Measurements from ENCODE around the gene URB1.
"Not testable (repeated sequence)": the region's sequence is repeated elsewhere in the genome, so short reads cannot be mapped to it uniquely, and the experiment has no call there.

The URB1 gene

DNA sequence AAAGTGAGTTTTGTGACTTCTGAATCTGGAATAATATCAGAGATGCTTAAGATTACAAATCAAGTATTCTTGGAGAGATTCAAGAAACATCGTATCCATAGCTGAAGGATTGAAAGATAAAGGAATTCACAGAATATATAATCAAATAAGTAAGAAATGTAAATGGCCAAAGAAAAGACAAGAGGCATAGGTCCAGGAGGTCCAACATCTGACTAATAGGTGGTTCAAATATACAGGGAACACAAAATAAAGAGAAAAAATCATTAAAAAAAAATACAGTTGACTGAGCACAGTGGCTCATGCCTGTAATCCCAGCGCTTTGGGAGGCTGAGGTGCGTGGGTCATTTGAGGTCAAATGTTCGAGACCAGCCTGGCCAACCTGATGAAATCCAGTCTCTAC is 107.3 kb downstream of the URB1 start:
- DNase-seq (ENCODE audit: low read depth) = no peak

DNA sequence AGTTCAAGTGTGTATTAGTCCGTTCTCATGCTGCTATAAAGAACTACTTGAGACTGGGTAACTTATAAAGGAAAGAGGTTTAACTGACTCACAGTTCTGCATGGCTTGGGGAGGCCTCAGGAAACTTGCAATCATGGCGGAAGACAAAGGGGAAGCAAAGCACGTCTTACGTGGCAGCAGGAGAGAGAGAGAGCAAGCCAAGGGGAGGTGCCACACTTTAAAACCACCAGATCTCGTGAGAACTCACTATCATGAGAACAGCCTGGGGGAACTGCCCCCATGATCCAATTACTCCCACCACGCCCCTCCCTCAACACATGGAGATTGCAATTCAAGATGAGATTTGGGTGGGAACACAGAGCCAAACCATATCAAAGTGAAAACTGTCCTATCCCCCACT is 109.8 kb downstream of the URB1 start:
- DNase-seq (ENCODE audit: low read depth) = no peak

GRCh38 chr21:32281531-32281930 is 111.3 kb downstream of the URB1 start:
- DNase-seq (ENCODE audit: low read depth) = no peak

DNA sequence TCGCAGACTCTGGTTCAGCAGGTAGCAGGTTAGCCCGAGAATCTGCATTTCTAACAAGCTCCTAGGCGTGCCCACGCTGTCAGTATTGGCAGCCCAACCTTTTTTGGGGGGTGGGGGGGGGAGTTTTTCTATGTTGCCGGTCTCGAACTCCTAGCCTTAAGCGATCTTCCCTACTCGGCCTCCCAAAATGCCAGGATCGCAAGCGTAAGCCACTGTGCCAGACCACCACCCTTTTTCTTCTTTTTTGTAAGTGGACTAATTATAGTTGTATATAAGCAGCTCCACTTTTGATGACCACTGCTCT is 113.5 kb downstream of the URB1 start:
- DNase-seq (ENCODE audit: low read depth) = no peak

DNA sequence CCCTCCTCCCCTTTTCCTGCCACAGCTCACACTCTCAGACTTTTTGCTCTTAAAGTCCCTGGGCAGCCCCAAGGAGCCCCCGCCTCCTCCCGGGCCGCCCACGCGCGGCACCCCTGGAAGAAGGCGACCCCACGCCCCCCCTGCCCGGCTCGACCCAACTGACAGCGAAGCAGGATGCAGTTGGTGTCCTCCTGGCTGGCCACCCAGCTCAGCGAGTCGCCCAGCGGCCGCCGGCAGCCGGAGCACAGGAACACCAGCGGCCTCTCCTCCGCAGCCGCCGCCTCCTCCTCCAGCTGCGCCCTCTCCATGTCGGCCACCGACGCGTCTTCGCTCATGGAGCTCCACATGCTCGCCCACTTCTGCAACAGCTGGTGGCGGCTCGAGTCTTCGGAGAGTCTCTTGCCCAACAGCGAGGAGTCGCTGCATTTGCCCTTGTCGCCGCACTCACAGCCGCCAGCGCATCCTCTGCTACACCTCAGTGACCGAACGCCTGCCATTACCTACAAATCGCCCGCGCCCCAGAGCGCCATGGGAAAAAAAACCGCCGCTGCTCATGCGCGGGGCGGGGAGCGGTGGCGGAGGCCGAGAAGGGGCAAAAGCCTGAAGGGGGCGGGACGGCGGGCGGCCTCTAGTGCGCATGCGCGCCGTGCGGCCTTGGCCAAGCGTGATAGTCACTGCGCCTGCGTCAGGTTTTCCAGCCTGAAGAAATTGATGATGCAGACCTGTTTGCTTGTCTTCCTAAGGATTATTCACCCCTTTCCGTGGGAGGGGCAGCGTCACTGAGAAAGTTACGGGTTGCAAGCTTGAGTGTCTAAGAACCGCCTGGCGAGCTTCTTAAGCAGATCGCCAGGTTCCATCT is 114.1 kb downstream of the URB1 start, which contains the start of gene MIS18A:
Gene MIS18A (minus strand): TSS at position 532 of the 859 bp plus-strand sequence. CDS start 35 bp downstream, at position 497.
- DNase-seq (ENCODE audit: low read depth) = peak; percentile 98

DNA sequence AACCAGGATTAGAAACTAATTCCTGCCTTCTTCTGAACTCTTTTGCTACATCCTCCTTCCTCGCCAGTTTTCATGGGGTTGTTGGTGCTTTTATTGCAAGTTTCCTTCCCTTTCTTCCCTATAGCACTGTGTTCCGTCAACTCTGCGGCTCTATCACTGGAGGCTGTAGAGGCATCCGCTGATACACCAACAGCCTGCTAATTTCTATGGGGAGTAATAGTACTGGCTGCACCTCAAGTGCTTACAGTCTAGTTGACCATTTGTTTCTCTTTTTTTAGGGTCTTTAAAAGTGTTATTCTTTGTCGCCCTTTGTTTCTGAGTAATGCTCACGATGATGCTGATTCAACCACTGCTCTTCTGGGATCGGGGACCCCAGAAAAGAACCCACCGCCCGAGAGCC is 114.7 kb downstream of the URB1 start:
- no peak for DNase-seq (ENCODE audit: low read depth)

DNA sequence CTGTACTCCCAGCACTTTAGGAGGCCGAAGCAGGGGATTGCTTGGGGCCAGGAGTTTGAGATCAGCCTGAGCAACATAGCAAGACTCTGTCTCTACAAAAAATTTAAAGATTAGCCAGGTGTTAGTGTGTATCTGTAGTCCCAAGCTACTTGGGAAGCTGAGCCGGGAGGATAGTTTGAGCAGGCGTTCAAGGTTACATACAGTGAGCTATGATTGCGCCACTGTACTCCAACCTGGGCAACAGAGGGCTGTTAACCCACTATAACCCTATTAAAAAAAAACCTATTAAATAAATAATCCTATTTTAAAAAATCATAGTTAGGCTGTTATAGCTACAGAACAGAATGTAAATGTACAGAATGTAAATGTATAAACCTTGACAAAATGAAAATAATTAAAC is 116.1 kb downstream of the URB1 start:
- DNase-seq (ENCODE audit: low read depth) = no peak

DNA sequence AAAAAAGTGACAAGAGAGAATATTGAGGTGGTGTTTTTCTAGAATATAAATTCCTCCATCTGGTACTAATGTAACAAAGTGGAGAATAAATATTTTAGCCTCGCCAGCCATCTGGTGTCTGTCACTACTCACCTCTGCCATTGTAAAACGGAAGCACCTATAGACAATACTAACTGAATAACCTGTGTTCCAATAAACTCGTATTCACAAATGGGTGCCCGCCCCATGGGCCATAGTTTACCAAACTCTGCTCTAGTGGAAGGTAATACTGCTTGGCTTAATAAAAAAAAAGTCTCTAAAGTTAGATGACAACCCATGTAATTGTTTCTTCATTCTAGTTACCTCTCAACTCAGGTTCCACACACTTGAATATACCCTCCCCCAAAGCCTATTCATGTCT is 122.1 kb downstream of the URB1 start:
- no peak for DNase-seq (ENCODE audit: low read depth)

- DNase-seq (ENCODE audit: low read depth) = not testable (repeated sequence)
These were observed 127.5 kb downstream of the URB1 start for GRCh38 chr21:32265321-32265720.

GRCh38 chr21:32261929-32262328 is 130.9 kb downstream of the URB1 start:
- no peak for DNase-seq (ENCODE audit: low read depth)

Measured in stimulated activated CD8-positive, alpha-beta memory T cell treated with anti-CD3 and anti-CD28 coated beads, Interleukin-4, amount 100 ng/mL, for 24 hours (primary cell).